T-helper 1 cell treated with Interleukin-12 subunit alpha and Interleukin-12 subunit beta and Interleukin-4 antibody, amounts not matched to agents 30 μg/mL and 1 μg/mL, for 36 hours (primary cell): ENCODE measurements around the gene RALB.

ENCODE experiments used
- H3K27ac Mint-ChIP-seq: one replicate; pipeline ENCODE4 v1.8.0; 2021; ENCODE audit warnings: mild to moderate bottlenecking, mixed read lengths
- H3K27me3 Mint-ChIP-seq: one replicate; pipeline ENCODE4 v1.8.0; 2021; ENCODE audit warnings: low read depth, mixed read lengths
- H3K36me3 Mint-ChIP-seq: one replicate; pipeline ENCODE4 v1.8.0; 2021; ENCODE audit warnings: low read depth, mixed read lengths
- H3K4me1 Mint-ChIP-seq: one replicate; pipeline ENCODE4 v1.8.0; 2021; ENCODE audit warnings: low read depth, mixed read lengths
- H3K4me3 Mint-ChIP-seq: one replicate; pipeline ENCODE4 v1.8.0; 2021; ENCODE audit warnings: mild to moderate bottlenecking, moderate library complexity, mixed read lengths
- H3K9me3 Mint-ChIP-seq: one replicate; pipeline ENCODE4 v1.8.0; 2021; ENCODE audit warnings: mixed read lengths

The RALB gene, protein sequence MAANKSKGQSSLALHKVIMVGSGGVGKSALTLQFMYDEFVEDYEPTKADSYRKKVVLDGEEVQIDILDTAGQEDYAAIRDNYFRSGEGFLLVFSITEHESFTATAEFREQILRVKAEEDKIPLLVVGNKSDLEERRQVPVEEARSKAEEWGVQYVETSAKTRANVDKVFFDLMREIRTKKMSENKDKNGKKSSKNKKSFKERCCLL

DNA sequence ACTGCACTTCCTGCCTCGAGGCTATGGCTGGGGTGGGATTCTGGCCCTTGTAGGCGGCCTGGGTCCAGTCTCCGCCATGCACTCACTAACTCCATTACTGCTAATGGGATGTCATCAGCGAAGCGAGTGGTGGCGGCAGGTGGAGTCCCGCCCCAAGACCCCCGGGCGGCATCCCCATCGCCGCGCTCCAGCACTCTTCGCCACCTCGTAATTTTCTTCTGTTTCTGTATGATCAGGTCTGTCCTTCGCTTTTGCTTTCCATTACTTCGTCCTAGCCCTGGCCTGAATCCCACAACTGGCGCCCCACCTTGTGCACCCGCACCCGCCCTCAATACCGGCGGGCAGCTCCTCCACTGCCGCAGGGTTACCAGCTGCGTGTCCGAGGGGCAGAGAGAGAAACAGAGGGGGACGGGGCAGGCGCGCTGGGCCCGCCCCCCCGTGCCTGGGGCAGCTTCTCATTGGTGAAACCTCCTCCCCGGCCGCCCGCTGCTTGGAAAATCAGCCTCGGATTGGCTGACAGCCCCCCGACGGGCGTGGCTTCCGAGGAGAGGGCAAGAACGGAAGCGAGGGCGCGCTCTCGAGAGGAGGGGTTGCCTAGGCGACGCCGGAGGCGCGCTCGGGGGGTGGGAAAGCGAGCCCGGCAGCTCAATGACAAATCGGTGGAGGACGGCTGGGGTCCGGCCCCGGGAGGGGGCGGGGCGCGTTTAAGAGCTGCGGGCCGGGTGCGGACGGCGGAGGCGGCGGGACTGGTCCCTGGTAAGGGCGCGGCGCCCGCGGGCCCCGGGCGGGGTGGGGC is at the start of gene RALB:
Gene RALB (plus strand): TSS at position 628 of the 796 bp plus-strand sequence. CDS start 25,813 bp downstream, outside the sequence.
- peaks cover 36% of the 10 kb centered on the region for H3K36me3 Mint-ChIP-seq
- no peaks in the 10 kb centered on the region for H3K27me3 Mint-ChIP-seq
- H3K4me3 Mint-ChIP-seq = peak within 1 kb of the TSS; percentile 99
- H3K4me1 Mint-ChIP-seq = peaks cover 69% of the 10 kb centered on the region
- peak within 1 kb of the TSS; percentile 96 for H3K27ac Mint-ChIP-seq
- H3K9me3 Mint-ChIP-seq = peaks cover 4% of the 10 kb centered on the region

DNA sequence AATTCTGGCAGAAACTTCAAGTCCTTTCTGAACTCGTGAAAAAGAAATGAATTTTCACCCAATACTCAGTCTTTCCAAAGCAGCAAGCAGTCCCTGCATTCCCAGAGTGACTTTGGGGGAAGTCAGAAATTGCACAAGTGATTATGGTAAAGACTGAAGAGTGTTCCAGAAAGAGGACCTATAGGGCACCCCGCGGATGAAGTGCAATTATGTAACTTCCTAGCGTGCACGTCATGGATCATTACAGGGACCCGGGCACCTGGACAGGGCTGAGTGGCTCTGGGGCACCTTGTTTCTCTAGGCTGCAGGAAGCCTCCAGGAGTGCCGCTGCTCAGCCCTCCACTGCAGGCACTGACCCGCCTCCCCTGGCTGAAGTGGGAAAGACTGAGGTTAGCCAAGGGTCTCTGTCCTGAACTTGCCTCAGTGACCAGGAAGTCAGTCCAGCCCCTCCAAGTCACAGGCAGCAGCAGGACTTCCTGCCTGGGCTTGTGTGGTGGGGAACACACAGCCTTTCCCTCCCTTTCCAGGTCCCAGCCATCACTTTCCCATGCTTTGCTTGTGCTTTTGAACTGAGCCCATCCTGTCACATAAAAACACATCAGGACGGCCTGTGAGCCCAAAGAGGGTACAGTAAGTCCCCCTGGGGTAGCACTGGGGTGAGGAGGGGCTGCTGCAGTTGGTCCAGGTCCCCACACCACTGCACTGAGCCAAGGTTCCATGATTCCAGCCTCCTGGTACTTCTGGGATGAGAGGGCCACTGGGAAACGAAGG is 49.2 kb upstream of the RALB start:
- H3K9me3 Mint-ChIP-seq = peaks cover 3% of the 10 kb centered on the region
- H3K4me1 Mint-ChIP-seq = peaks cover 7% of the 10 kb centered on the region
- H3K27ac Mint-ChIP-seq = no peak overlapping the region
- no peaks in the 10 kb centered on the region for H3K27me3 Mint-ChIP-seq
- no peak overlapping the region for H3K4me3 Mint-ChIP-seq
- H3K36me3 Mint-ChIP-seq = peaks cover 7% of the 10 kb centered on the region

DNA sequence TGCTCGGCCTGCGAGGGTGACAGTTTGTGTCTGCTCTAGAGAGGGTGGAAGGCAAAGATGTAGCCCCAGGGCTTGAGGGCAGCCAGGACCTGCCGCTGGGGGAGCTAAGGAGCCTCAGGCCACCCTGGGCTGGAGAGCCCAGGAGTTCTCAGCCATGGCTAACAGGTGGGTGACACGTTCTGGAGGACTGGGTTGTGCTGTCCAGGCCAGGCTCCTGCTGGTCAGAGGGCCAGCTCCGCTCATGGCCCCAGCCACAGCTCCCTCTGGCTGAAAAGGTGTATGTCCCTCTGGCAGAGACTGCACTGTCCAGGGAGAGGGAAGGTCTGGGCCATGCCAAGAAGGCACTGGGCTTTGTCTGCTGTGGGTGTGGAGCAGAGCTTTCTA is 48.6 kb upstream of the RALB start:
- Mint-ChIP-seq H3K9me3 (peaks cover under 1% of the 10 kb centered on the region), H3K4me1 (peaks cover 9% of the 10 kb centered on the region), H3K27me3 (no peaks in the 10 kb centered on the region), H3K27ac (no peak overlapping the region), H3K4me3 (no peak overlapping the region), H3K36me3 (peaks cover 8% of the 10 kb centered on the region)

DNA sequence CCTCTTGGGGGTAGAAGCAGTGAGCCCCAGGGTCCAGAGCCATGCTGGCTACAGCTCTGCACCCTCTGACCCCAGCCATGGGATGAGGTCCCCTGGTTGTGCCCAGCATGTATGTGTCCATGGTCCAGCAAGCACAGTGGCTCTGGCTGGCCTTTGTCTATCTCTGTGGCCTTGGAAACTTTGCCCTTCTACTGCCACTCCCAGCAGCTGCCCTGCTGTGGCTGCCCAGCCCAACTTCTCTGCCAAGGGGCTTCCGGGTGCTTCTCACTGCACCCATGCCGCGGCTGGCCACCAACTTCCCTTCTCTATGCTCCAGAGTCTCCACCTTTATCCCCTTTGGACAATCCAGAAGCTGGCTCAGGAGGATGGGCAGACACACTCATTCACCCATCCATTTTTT is 48.2 kb upstream of the RALB start:
- H3K4me3 Mint-ChIP-seq = no peak overlapping the region
- H3K4me1 Mint-ChIP-seq = peaks cover 13% of the 10 kb centered on the region
- H3K9me3 Mint-ChIP-seq = no peaks in the 10 kb centered on the region
- no peaks in the 10 kb centered on the region for H3K27me3 Mint-ChIP-seq
- peaks cover 12% of the 10 kb centered on the region for H3K36me3 Mint-ChIP-seq
- H3K27ac Mint-ChIP-seq = no peak overlapping the region

DNA sequence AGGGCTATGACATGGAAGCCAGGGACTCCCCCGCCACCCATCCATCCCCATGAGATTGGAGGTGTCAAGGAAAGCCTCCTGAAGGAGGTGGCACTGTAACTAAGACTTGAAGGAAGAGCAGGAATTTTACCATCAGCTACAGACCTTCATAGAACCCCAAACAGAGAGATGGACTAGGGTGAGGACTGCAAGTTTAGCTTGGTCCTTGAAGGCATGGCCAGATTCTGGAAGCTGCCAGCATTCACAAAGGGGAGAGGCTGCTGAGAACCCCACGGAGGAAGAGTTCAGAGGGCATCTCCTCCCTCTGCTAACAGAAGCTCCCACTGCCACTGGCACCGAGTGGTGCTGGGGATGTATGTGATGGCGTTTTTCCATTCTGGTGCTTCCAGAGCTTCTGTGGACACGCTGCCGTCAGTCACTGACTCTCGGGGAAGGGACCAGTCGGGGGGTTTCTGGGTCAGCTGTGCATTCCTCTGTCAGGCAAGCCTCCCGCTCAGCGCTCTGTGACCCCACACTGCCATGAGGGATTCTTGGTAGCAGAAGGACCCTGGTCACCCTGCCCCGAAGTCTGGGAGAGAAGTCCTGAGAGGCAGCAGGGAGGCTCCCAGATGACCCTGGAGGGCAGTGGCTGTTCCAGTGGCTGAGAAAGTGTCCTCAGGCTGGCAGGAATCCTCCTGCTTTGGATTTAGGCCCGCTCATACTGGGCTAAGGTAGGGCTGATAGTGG is 47.5 kb upstream of the RALB start:
- Mint-ChIP-seq H3K4me3 (no peak overlapping the region), H3K36me3 (peaks cover 12% of the 10 kb centered on the region), H3K27ac (no peak overlapping the region), H3K9me3 (no peaks in the 10 kb centered on the region), H3K4me1 (peaks cover 20% of the 10 kb centered on the region), H3K27me3 (no peaks in the 10 kb centered on the region)

DNA sequence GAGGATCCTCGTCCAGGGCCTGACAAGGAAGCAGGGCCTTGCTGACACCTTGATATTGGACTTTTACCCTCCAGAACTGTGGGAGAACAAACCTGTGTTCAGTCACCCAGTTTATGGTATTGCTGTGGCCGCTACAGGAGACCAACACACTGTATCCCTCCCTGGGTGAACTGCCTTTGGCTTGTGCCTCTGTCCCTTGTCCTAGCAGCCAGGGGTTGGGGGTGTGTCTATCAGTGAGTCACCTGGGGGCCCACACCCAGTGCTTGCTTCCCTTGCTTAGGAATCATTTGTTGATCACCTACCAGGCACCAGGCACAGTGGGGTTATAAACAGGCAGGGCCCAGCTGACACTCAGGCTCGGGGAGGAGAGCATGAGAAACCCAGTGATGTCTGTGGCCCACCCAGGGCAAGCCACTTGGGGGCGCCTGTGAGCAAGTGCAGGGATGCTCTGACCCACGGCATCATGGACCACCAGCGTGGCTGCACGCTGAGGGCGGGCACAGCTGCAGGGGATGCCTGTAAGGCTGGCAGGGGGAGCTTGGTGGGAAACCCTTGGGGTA is 46.5 kb upstream of the RALB start:
- Mint-ChIP-seq H3K9me3 (no peaks in the 10 kb centered on the region), H3K27me3 (no peaks in the 10 kb centered on the region), H3K36me3 (peaks cover 10% of the 10 kb centered on the region), H3K4me1 (peaks cover 20% of the 10 kb centered on the region), H3K4me3 (no peak overlapping the region), H3K27ac (no peak overlapping the region)

DNA sequence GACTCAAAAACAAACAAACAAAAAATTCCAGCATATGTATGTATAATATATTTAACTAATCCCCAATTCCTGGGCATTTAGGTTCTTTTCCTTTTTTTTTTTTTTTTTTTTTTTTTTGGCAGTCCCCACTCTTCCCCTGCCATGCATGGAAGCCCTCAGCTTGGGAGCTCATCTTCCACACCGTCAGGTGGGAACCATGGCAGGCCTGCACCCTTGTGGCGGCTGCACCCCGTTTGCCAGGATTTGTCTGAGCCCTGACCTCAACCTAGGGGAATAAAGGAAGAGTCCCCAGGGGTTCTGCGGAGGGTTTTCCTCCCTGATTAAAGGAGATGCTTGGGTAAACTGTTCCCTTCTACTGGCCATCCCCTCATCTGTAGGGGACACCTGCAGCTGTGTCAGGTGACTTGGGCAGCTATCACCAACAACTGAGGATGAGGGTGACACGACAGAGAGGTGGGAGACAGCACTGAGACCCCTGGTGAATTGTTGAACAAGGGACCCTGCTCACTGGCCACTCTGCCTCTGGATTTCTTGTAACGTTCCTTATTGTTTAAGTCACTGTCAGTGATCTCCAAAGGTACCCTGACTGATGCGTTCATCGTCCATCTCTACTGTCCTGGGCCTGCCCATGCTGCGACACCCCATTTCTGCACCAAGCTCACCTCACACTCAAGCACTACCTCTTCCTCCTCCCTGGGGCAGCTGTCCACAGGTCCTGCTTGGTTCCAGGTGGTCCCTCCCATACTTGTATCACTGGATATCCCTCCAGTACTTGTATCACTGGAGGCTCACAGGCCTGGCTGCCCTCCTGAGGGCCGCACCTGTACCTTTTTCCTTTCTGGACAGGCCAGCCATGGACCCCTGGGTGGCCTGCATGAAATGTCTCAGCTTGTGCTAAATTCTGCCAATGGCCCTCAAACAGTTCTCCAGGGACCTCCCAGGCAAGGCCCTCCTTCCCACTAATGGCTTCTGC is 44.0 kb upstream of the RALB start:
- no peaks in the 10 kb centered on the region for H3K27me3 Mint-ChIP-seq
- no peaks in the 10 kb centered on the region for H3K9me3 Mint-ChIP-seq
- peaks cover 11% of the 10 kb centered on the region for H3K36me3 Mint-ChIP-seq
- H3K4me1 Mint-ChIP-seq = peaks cover 20% of the 10 kb centered on the region
- no peak overlapping the region for H3K4me3 Mint-ChIP-seq
- peak overlapping the region; percentile 84 for H3K27ac Mint-ChIP-seq

DNA sequence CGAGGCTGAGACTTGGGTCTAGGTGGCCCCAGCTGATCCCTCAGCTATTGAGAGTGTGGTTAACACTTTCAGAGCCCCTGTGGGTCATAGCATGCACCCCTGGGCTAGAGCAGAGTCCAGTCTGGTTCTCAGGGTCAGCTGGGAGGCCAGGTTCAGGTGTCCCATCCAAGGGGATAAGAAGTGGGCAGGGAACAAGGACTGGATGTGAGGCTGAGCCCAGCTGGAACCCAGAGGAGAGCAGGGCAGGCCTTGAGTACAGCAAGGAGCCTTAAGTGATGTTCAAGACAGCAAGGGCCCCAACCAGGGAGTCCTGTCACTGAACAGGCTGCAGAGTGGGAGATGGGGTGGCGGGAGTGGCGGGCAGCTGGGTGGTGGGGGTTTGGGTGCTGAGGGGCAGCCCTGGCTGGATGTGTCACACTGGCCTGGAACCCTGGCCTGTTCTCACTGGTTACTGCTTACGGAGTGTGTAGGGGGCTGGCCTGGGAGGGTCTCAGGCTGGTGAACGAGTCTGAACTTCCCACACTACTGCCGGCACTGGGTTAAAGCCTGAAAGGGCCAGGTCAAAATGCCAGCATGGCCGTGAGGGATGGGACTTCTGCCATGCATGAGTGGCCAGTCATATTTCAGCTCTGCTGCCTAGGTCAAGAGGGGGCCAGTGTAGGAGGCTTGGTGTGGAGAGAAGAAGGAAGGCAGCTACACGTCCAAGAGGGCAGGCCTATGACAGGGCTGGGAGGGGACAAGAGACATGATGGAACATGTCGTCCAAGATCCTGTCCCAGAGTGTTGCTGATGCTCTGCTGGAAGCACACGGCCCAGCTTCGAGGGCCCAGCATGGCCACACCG is 43.0 kb upstream of the RALB start:
- peak overlapping the region; percentile 84 for H3K27ac Mint-ChIP-seq
- H3K36me3 Mint-ChIP-seq = peaks cover 11% of the 10 kb centered on the region
- peak overlapping the region; percentile 49 for H3K4me3 Mint-ChIP-seq
- H3K4me1 Mint-ChIP-seq = peaks cover 20% of the 10 kb centered on the region
- no peaks in the 10 kb centered on the region for H3K27me3 Mint-ChIP-seq
- H3K9me3 Mint-ChIP-seq = no peaks in the 10 kb centered on the region

DNA sequence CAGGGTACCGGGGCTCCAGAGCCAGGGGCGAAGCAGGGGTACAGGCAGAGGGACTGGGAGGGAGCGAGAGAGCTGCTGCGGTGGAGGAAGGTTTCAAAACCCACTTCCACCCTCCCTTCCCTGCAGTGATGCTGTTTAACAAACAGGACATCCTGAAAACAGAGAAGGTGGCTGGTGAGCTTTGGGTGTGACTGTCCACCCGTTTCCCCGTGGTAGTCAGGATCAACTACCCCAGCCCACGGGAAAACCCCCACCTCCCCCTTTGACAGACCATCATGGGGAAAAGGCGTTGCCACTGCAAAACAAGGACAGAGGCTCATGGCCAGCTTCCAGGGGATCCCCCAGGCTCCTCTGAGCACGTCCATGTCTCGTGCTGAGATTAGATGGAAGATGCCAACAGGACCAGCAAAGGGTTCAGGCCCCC is 42.4 kb upstream of the RALB start:
- H3K27ac Mint-ChIP-seq = peak overlapping the region; percentile 84
- H3K4me1 Mint-ChIP-seq = peaks cover 20% of the 10 kb centered on the region
- H3K9me3 Mint-ChIP-seq = no peaks in the 10 kb centered on the region
- H3K4me3 Mint-ChIP-seq = peak overlapping the region; percentile 49
- no peaks in the 10 kb centered on the region for H3K27me3 Mint-ChIP-seq
- peaks cover 11% of the 10 kb centered on the region for H3K36me3 Mint-ChIP-seq

DNA sequence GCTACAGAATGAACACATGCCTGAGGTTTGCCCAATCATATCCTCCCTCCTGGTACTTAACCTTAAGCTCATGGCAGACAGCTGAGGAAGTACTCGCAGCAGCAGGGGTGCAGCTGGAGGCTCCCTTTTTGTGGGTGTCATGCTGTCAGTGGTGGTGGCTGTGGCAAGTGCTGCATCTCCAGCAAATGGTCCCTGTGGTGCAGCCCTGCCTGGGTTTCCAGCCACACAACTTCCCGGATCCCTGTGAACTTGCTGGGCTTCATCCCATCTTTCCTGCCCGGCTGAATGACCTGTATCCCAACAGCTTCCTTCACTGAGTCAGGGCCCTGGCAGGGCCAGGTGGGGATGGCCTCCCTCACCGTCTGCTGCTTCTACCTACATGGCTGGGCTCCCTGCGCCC is 34.5 kb upstream of the RALB start:
- H3K27ac Mint-ChIP-seq = no peak overlapping the region

DNA sequence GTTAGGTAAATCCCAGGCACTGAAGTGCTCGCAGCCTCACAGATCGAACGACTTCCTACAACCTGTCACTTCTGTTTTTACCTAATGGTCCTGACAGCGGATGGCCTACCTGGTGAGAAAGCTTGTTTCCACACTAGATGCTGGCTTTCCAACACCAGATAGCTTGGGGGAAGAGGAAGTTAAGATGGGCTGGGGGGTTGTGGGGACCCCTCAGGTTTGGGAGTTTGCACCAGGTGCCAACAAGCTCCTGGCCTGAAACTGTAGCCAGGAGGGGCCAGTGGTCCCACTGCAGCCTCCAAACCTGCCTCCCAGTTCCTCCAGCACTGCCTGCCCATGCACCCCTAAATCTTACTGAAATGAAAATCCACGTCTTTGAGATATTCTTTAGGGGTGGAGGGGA is 33.4 kb upstream of the RALB start:
- peaks cover 46% of the 10 kb centered on the region for H3K36me3 Mint-ChIP-seq
- H3K4me3 Mint-ChIP-seq = no peak overlapping the region
- no peak overlapping the region for H3K27ac Mint-ChIP-seq
- H3K9me3 Mint-ChIP-seq = peaks cover 5% of the 10 kb centered on the region
- no peaks in the 10 kb centered on the region for H3K27me3 Mint-ChIP-seq
- peaks cover 42% of the 10 kb centered on the region for H3K4me1 Mint-ChIP-seq

More for the DNA sequence above, 34.5 kb upstream of the RALB start:
- Mint-ChIP-seq H3K4me3 (no peak overlapping the region), H3K27me3 (no peaks in the 10 kb centered on the region), H3K4me1 (peaks cover 35% of the 10 kb centered on the region), H3K36me3 (peaks cover 46% of the 10 kb centered on the region), H3K9me3 (peaks cover 5% of the 10 kb centered on the region)

DNA sequence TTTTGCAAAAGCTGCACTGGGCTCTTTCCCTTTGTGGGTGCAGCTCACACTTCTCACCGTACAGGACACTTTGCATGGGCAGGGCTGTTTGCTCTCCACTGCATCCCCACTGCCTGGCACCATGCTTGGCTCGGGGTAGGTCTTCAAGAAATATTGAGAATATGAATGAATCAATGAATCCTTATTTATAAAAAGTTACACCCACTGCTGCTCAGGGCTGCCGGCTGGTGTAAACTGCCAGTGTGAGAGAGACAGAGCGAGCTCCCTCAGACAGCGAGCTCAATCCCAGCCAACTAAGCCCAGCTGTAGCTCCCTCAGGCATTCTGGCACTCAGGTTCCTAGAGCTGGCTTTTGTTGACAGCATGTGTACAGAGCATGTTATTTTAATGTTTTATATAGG is 32.9 kb upstream of the RALB start:
- no peak overlapping the region for H3K27ac Mint-ChIP-seq
- peaks cover 5% of the 10 kb centered on the region for H3K9me3 Mint-ChIP-seq
- H3K36me3 Mint-ChIP-seq = peaks cover 46% of the 10 kb centered on the region
- no peaks in the 10 kb centered on the region for H3K27me3 Mint-ChIP-seq
- H3K4me1 Mint-ChIP-seq = peaks cover 46% of the 10 kb centered on the region
- no peak overlapping the region for H3K4me3 Mint-ChIP-seq
